ENCODE measurements around the gene SLC25A21.
"Not testable (repeated sequence)": the region's sequence is repeated elsewhere in the genome, so short reads cannot be mapped to it uniquely, and the experiment has no call there.

SLC25A21 gene

GRCh38 chr14:37172024-37172869 is at the start of gene SLC25A21:
TSS of gene SLC25A21 (minus strand) at chr14:37172606.
- DNase-seq (ENCODE audit: low read depth) = peak; percentile 60

- no peak for DNase-seq (ENCODE audit: low read depth)
These were observed 48.7 kb upstream of the SLC25A21 start for GRCh38 chr14:37221073-37221472.

GRCh38 chr14:37215345-37215744 is 42.9 kb upstream of the SLC25A21 start:
- no peak for DNase-seq (ENCODE audit: low read depth)

GRCh38 chr14:37213016-37213415 is 40.6 kb upstream of the SLC25A21 start:
- no peak for DNase-seq (ENCODE audit: low read depth)

GRCh38 chr14:37210448-37210847 is 38.0 kb upstream of the SLC25A21 start:
- DNase-seq (ENCODE audit: low read depth) = no peak

GRCh38 chr14:37209617-37210016 is 37.2 kb upstream of the SLC25A21 start:
- DNase-seq (ENCODE audit: low read depth) = not testable (repeated sequence)

GRCh38 chr14:37205623-37206605 is 33.5 kb upstream of the SLC25A21 start:
- not testable (repeated sequence) for DNase-seq (ENCODE audit: low read depth)

- DNase-seq (ENCODE audit: low read depth) = no peak
These were observed 31.0 kb upstream of the SLC25A21 start for GRCh38 chr14:37203423-37203822.

- DNase-seq (ENCODE audit: low read depth) = no peak
These were observed 30.4 kb upstream of the SLC25A21 start for GRCh38 chr14:37202812-37203211.

GRCh38 chr14:37202265-37202664 is 29.9 kb upstream of the SLC25A21 start:
- DNase-seq (ENCODE audit: low read depth) = no peak

GRCh38 chr14:37201724-37202123 is 29.3 kb upstream of the SLC25A21 start:
- DNase-seq (ENCODE audit: low read depth) = no peak

GRCh38 chr14:37198907-37199306 is 26.5 kb upstream of the SLC25A21 start:
- DNase-seq (ENCODE audit: low read depth) = no peak

GRCh38 chr14:37198273-37198598 is 25.8 kb upstream of the SLC25A21 start:
- no peak for DNase-seq (ENCODE audit: low read depth)

- peak; percentile 71 for DNase-seq (ENCODE audit: low read depth)
These were observed 25.2 kb upstream of the SLC25A21 start, which contains the start of gene MIPOL1 for GRCh38 chr14:37197421-37198272. TSS of gene MIPOL1 (plus strand) at chr14:37197937. CDS start at chr14:37247889, 49,952 bp downstream.

GRCh38 chr14:37196604-37197420 is 24.4 kb upstream of the SLC25A21 start:
- no peak for DNase-seq (ENCODE audit: low read depth)

- DNase-seq (ENCODE audit: low read depth) = no peak
These were observed 22.9 kb upstream of the SLC25A21 start for GRCh38 chr14:37195327-37195726.

- DNase-seq (ENCODE audit: low read depth) = no peak
These were observed 22.3 kb upstream of the SLC25A21 start for GRCh38 chr14:37194698-37195097.

- DNase-seq (ENCODE audit: low read depth) = not testable (repeated sequence)
These were observed 17.3 kb upstream of the SLC25A21 start for GRCh38 chr14:37189733-37190132.

- DNase-seq (ENCODE audit: low read depth) = not testable (repeated sequence)
These were observed 15.6 kb upstream of the SLC25A21 start for GRCh38 chr14:37187840-37188577.

- DNase-seq (ENCODE audit: low read depth) = no peak
These were observed 14.9 kb upstream of the SLC25A21 start for GRCh38 chr14:37187294-37187693.

All from fibroblast of the conjunctiva (primary cell).